Stimulated activated CD8-positive, alpha-beta memory T cell treated with anti-CD3 and anti-CD28 coated beads, Interleukin-2, amount 100 ng/mL, for 1 hour (primary cell): ENCODE results near the gene FLNB.
A peak's percentile ranks its signal among the peaks of the same experiment; 100 is the strongest.

ENCODE experiments used
- DNase-seq, 2 donors: peaks; one replicate each; pipeline ENCODE4 v3.0.0-alpha.2; 2020; ENCODE audit warnings: low read depth in 2 of 2

Gene FLNB

GRCh38 chr3:58106061-58106460 is 97.8 kb downstream of the FLNB start:
- no peak for DNase-seq

GRCh38 chr3:58106640-58107039 is 98.4 kb downstream of the FLNB start:
- DNase-seq, result no peak

GRCh38 chr3:58107597-58107996 is 99.4 kb downstream of the FLNB start:
- DNase-seq, result no peak

GRCh38 chr3:58109752-58110151 is 101.5 kb downstream of the FLNB start:
- no peak for DNase-seq

DNA sequence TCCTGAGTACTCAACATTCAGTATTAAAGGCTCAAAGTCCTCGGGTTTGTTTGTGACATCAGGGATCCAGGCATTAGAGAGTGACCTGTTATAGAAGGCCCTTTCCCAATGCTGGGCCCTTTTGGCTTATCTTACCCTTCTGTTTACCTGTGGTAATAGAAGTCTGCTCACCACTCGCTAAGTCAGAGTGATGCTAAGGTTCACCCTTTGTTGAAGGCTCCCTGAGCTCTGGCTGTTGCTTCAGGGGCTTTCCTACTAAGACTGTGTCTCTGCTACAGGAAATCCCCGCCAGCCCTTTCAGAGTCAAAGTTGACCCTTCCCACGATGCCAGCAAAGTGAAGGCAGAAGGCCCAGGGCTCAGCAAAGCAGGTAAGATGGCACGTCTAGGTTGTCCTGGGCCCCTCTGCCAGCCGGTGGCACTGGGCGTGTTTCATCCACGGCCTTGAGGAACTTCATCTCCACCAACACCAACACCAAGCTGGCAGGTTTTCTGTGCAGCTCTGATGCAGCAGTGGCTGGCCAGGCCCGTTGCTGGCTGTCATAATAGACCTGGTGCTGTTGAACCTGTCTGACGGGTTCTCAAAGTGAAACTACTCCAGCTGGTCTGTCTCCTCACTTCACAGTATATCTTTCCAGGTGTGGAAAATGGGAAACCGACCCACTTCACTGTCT is 103.4 kb downstream of the FLNB start:
- DNase-seq, result no peak

DNA sequence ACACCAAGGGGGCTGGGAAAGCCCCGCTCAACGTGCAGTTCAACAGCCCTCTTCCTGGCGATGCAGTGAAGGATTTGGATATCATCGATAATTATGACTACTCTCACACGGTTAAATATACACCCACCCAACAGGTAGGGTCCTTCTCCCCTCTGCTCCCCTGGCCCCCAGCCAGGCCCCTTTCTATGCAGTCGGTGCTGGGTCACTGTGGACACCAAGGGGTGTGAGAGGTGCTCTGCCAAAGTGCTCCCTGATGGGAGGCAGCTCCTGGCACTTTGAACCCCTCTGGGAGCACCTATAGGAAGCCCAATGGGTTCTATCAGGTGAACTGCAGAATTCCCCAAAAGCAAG is 103.9 kb downstream of the FLNB start:
- DNase-seq, result no peak

GRCh38 chr3:58115175-58115574 is 107.0 kb downstream of the FLNB start:
- DNase-seq, result no peak

DNA sequence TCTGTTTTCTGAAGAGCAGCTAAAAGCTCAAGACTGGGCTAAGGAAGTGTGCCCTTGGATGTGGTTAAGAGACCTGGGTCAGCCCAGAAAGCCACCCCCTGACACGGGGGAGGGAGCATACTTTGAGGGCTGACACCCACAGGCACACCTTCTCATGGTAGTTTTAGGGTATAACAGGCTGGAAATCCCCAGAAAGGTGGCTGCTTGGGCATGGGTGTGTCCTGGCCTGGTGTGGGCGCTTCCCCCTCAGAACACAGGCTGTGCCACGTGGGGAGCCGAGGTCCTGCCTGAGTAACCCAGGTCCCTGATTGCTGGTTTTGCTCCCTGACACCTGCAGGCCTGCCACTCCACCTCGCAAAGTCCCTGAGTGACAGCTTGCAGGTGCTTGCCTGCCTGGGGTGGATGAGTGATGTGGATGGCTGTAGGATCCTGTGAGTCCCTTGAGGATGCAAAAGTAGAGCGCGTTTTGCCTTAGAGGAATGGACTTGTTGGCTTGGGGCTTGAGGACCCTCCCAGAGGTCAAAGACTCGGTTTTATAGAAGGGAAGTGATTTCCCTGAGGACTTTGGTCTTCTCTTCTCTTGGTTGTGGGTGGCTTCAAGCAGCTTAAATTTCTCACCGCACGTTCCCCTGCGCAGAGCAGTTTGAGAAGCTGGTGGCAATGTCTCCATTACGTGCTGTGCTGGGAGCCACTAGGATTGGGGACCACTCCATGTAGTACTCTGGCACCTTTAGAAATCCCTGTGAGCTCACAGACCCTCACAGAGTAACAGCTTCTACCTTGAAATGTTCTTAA is 108.1 kb downstream of the FLNB start:
- peak in 1 of 2 donors; percentile 12 for DNase-seq

- DNase-seq, result no peak
Observed at GRCh38 chr3:58116985-58117384, 108.8 kb downstream of the FLNB start.

GRCh38 chr3:58117561-58118181 is 109.4 kb downstream of the FLNB start:
- DNase-seq, result no peak

- DNase-seq, result no peak
Observed at GRCh38 chr3:58119186-58119585, 111.0 kb downstream of the FLNB start.

- DNase-seq, result no peak
Observed at GRCh38 chr3:58120075-58120812, 112.0 kb downstream of the FLNB start.

- DNase-seq, result no peak
Observed at GRCh38 chr3:58121183-58121582, 113.0 kb downstream of the FLNB start.

- DNase-seq, result no peak
Observed at GRCh38 chr3:58122936-58123700, 114.9 kb downstream of the FLNB start.

DNA sequence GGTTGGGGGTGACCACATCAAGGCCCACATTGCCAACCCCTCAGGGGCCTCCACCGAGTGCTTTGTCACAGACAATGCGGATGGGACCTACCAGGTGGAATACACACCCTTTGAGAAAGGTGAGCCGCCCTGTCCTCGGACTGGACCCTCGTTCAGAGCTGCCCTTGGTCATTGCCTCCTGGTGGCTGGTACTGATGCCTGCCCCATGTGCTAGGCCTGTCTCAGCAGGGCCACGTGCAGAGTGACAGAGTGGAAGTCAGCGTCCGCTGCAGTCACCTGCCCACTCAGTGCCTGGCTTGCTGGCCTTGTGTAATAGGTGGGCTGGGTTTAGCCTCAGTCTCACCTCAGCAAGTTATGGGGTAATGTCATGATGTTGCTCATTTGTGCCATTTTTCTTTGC is 116.2 kb downstream of the FLNB start:
- no peak for DNase-seq

DNA sequence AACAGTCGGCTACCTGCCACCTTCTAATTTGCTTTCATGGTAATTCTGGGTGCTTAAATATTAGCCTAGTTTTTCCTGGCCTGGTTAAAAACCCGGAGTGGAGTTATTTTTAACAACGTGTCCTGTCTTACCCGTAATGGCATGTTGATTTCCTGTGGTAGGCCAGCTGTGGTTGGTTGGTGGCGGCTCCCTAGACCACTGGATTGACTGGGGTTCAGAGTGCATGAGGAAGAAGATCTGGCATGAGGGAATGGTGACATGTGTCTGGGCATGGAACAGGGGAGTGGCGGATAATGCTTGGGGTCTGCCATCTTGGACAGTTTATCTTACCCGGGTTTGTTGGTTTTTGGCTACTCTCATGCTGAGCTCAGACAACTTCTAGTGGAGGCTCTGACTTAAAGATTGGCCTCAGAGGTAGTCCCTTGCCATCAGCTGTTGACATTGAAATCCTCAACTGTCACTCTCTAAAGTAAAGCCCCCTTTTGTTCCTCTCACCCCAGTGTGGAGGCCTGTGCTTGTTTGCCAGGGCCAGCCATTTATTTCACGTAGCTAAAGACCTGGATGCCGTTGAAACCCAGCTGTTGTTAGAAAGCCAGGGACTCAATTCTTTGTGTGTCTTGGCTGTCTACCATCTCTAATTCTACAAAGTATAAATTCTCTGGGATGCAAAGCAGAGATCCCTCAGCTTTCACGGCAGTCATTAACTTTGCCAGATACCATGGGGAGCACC is 121.0 kb downstream of the FLNB start:
- DNase-seq, result no peak

DNA sequence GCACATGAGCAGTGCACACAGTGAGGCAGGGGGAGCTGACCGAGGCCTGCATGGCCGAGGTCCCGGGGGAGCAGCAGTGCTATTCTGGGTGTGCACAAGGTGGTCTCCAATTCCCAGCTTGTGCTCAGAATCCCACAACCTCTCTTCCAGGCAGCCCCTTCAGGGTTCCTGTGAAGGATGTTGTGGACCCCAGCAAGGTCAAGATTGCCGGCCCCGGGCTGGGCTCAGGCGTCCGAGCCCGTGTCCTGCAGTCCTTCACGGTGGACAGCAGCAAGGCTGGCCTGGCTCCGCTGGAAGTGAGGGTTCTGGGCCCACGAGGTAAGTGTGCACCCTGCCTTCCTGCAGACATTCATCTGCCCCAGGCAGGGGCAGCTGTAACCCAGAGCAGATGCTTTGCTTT is 122.4 kb downstream of the FLNB start:
- DNase-seq, result no peak

DNA sequence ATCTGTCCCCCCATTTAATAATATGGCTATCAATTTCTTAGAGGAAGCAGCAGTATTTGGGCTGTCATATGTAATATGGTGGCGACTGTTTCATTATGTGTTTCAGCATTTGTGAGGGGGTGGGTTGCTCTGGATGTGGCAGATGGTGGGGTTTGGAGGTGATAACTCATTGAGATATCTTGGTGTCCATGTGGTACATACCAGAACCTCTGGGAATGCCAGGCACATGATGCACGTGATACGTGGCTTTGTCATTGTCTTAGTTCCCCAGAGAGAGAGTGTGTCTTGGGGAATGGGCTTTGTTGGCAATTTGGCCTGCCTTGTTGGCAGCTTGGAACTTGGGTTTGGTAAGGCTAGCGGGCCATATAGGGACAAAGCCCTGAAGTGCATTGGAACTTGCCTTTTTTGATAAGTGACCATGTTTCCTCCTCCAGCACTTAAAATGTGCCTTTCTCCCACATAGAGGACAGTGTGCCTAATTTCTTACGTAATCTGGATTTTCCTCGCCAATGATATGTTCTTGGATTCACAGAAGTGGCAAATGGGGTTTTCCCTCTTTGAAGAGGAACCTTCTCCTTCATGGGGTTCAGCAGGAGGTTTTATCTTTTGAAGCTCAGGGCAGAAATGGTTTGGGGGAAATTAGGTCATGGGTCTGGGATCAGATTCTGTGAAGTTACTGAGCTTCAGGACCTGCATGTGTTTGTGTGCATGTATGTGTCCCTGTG is 123.0 kb downstream of the FLNB start:
- DNase-seq, result no peak

- no peak for DNase-seq
Observed at GRCh38 chr3:58132850-58133249, 124.6 kb downstream of the FLNB start.

DNA sequence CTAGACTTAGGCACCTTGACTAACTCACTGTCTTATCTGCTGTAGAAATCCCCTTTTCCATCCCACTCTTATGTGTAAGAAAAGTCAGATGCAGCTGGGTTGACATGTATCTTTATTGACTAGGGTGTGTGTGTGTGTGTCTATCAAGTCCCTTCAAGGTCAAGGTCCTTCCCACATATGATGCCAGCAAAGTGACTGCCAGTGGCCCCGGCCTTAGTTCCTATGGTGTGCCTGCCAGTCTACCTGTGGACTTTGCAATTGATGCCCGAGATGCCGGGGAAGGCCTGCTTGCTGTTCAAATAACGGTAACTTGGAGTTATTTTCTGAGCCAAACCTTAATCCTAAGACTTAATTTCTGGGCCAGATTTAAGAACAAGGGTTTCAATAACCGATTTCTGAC is 126.2 kb downstream of the FLNB start:
- no peak for DNase-seq
